Stimulated activated CD8-positive, alpha-beta memory T cell treated with anti-CD3 and anti-CD28 coated beads, Interleukin-15, amount 100 ng/mL, for 1 hour (primary cell): ENCODE results near the gene ADGRL3.
"Not testable (repeated sequence)": the region's sequence is repeated elsewhere in the genome, so short reads cannot be mapped to it uniquely, and the experiment has no call there.

Experiments used
- DNase-seq: peaks from one replicate; pipeline ENCODE4 v3.0.0-alpha.2; 2020; ENCODE audit warnings: low read depth

Gene ADGRL3

DNA sequence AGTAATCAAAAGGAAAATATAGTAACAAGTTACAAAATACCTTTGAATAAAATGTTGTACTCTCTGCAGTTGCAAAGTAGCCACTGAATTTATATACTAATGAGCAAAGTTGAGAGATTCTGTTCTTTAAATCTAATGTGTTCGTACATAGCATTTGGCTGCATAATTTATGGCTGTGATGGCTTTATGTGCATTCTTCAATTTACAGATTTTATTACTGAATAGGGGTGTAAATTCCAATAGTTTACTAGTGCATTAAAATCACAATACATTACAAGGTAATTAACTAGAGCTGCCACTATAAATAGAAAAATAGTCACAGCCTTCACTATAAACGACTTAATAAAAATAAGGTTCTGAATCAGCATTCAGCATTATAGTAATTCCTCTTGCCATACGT, 620.0 kb downstream of the ADGRL3 start:
- no peak for DNase-seq

DNA sequence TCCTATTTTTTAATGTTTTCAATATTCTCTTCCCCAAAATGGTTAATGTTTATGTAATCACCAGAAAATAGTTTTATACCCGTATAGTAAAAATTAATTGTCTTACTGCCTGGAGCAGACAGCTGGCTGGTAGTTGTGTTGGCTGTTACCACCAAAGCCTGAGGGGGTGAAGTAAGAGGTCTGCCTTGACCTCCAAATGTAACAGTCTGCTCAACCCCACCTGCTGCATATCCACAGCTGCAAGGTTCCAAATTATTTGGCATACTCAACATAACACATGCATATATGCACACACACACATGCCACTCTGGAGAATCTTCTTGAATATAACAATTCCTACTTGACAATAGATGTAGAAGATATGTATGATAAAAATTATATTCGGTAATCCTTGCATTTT, 624.3 kb downstream of the ADGRL3 start:
- no peak for DNase-seq

DNA sequence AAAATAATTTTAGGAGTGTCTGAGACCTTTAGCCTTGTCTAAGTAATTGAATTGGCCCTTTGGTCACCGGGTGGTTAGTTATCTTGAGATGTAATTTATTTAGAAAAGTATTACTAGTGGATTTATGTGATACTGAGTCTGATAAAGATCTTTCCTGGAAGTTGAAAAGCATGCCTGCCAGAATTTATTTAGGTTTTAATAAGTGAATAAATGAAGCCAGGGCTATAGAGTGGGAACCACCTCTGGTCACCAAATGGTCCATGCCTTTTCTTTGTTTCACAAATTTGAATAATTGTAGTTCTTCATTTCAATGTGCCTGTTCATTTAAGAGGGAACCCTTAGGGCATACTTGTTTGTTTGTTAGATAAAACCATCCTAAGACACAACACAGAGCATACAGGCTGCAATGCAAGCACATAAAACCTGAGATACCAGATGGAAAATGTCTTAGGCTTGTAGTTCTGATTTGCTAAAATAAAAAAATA, 627.8 kb downstream of the ADGRL3 start:
- DNase-seq: no peak

DNA sequence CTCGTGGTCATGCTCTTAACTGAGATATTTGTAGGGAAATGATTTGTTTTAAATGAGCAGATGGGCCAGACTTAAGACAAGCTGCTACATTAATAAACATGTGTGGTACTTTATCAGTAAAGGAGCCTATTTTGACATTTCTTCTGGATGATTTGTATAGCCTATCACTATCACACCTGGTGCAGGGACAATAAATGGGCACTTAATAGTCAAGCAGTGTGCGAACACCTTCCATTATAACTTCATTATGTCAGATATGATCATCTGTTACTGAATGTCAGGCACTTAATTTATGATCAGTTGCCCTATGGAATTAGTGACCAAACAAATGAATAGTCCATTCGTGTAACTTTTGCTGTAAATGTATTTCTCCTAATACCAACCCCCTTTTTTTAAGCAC, 628.8 kb downstream of the ADGRL3 start:
- no peak for DNase-seq

GRCh38 chr4:61831987-61832386, 631.9 kb downstream of the ADGRL3 start:
- no peak for DNase-seq

DNA sequence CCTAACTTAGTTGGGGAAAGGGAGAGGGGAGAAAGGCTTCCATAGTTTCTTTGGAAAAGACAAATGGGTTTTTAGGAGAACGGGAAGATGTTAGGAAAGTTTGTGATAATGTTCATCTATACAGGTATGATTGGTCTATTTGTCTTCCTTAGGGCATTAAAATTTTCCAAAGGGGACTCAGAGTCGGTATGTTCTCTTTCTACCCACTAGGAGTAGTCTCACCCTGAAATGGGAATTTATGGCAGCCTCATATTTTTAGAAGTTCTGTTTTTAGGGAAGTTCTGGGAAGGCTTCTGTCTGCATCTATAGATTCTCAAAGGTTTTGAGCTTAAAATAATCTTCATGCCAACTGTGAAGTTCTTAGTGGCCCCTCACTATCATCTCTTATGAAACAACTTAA, 637.3 kb downstream of the ADGRL3 start:
- no peak for DNase-seq

GRCh38 chr4:61838072-61838471, 637.9 kb downstream of the ADGRL3 start:
- DNase-seq: no peak

DNA sequence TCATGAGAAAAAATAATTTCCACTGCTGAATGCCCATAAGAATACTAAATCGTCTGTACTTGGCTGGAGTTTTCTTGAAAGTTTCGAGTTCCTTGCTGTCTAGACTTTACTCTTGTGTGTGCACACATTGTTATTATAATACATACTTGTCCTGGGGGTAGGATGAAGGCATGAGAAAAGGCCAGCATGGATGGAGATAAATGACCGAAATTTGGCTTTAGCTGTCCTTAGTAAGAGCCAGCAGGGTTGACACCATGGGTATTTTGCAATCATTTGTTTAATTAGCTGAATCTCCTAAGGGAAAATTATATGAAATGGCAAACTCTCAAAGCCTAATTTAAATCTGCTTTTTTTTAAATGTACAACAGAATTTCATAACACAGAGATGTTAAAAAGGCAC, 641.6 kb downstream of the ADGRL3 start:
- no peak for DNase-seq

- no peak for DNase-seq
These were observed 651.0 kb downstream of the ADGRL3 start for GRCh38 chr4:61851126-61851525.

- DNase-seq: not testable (repeated sequence)
These were observed 652.0 kb downstream of the ADGRL3 start for GRCh38 chr4:61852105-61852504.

DNA sequence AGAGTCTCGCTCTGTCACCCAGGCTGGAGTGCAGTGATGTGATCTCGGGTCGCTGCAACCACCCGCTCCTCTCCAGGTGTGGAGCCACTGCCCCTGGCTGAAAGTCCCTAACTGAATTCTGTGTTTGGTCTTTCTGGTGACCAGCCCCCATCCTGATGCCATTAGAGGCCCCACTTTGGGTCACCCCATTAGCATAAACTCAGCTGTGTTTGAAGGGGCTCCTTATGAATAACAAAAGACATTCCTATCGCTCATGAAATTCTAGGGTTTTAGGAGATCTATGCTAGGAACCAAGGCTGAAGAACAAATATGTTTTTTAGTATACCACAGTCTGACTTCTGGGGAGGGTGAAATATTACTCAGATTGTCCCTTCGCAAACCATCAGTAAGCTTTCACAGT, 652.9 kb downstream of the ADGRL3 start:
- no peak for DNase-seq

GRCh38 chr4:61860376-61860775, 660.2 kb downstream of the ADGRL3 start:
- DNase-seq: no peak

DNA sequence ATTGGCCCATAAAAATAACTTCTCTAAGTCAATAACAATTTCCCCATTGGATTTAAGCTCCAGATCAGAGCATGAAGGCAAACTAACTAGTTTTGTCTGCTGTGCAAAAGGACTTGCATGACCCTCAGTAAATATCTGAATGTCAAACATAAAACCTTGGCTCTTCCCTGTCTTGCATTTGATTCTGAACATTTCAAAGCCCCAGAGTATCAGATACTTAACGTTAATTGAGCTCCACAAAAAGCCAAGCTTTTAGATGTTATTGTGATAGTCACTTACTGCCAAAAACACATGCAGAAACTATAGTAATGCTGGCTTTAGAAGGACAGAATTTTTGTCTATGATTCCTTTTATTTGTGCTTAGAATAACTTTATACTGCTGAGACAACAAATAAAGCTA, 664.2 kb downstream of the ADGRL3 start:
- no peak for DNase-seq

GRCh38 chr4:61866378-61867030, 666.4 kb downstream of the ADGRL3 start:
- DNase-seq: no peak

GRCh38 chr4:61872983-61873382, 672.9 kb downstream of the ADGRL3 start:
- DNase-seq: no peak

DNA sequence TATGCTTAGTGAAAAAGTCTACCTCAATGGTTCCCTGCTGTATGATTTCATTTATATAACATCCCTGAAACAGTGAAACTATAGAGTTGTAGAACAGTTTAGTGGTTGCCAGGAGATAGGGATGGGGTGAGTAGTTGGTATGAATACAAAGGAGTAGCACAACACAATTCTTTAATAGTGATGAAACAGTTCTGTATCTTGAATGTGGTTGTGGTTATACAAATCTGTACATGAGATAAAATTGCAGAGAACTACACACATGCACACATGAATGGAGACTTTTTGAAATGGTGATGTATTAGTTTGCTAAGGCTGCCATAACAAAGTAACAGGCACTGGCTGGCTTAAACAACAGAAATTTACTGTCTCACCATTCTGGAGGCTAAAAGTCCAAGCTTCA, 677.1 kb downstream of the ADGRL3 start:
- no peak for DNase-seq

- no peak for DNase-seq
These were observed 677.8 kb downstream of the ADGRL3 start for GRCh38 chr4:61877893-61878292.

DNA sequence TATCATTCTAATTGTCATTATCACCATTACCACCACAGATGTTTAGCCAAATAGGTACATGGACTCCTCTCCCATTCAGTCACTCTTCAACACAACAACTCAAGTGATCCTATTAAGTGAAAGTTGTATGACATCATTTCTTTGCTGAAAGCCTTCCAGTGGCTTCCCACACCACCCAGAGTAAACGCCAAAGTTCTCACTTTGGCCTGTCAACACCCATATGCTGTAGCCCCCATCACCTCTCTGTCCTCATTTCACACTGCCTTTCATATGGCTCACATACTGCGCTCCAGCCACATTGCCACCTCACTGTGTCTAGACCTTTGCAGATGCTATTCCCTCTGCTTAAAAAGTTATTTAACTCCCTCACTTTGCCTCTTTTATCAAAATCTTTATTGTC, 682.3 kb downstream of the ADGRL3 start:
- DNase-seq: no peak

- no peak for DNase-seq
These were observed 686.0 kb downstream of the ADGRL3 start for GRCh38 chr4:61886131-61886530.

DNA sequence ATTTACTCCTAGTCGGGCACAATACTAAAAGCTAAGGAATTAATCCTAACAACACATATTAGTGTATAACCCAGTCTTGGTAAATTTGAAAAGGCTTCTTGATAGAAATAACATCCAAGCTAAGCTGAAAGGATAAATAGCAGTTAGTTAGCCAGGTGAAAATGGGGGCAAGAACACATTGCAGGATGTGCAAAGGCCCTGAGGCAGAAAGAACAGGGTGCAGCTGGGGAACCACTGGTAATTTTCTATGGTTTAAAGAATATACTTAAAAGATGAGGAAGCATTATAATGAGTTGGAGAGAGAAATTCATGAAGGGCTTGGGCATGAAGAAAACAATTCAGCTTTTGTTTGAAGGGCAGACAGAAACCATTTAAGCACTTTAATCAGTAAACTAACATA, 689.0 kb downstream of the ADGRL3 start:
- DNase-seq: no peak

GRCh38 chr4:61890321-61890720, 690.2 kb downstream of the ADGRL3 start:
- no peak for DNase-seq

DNA sequence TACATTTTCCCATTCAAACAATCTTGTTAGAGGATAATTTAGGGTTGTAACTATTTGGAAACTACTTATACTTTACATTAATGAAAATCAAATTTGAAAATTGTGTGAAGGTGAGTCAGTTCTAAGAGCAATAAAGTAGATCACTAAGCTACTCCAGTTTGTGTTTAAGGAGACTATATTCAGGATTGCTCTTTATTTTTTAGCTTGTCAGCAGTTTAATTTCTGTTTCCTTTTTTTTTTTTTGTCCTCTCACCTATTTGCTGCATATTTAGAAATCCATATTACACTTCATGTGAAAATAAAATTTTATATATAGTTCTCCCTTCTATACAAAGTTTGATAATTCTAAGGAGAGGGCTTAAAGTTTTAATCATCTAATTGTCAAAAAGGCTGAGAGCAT, 691.8 kb downstream of the ADGRL3 start:
- DNase-seq: no peak

- DNase-seq: no peak
These were observed 696.5 kb downstream of the ADGRL3 start for GRCh38 chr4:61896634-61897033.

DNA sequence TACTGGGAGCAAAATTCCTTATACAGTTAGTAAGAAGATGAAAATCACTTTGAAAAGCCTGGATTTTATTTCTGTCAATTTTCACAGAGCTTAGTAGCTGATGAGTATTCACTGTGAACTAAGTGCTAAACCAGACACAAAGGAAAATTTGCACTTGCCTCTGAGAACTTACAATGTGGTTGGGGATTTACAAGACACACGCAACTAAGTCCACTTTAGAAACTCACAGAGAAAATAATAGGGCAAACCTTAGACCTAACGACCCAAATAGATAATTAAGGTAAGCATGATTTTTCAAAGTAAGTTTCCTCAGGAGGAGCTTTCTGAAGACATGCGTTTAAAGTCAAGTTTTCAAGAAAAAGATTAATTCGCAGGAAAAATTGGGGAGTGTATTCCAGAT, 708.9 kb downstream of the ADGRL3 start:
- DNase-seq: no peak
